Stimulated activated CD4-positive, alpha-beta T cell treated with anti-CD3 and anti-CD28 coated beads, Interleukin-4, amount 100 ng/mL, for 24 hours (primary cell): ENCODE data around the gene DAPK1.
A peak's percentile ranks its signal among the peaks of the same experiment; 100 is the strongest.

ENCODE experiments used
- DNase-seq: peaks from one replicate; pipeline ENCODE4 v3.0.0-alpha.2; 2020

DAPK1 gene

DNA sequence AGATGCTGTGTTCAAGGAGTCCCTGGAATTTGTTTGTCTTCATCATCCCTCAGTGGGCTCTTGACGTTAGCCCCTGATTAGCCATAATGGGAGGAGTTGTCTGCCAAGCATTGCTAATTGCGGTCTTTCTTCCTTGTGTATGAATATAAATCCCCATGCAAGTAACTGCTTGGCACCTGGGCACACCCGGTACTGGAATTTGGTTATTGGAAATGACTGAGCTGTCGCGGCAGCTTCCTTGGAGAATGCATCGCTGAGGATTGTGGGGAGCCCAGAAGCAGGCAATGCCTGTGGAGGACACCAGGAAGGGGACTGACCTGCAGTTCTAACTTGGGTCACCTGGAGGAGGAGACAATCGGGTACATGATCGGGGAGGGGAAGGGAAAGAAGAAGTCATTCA lies 174.9 kb downstream of the DAPK1 start:
- no peak for DNase-seq

DNA sequence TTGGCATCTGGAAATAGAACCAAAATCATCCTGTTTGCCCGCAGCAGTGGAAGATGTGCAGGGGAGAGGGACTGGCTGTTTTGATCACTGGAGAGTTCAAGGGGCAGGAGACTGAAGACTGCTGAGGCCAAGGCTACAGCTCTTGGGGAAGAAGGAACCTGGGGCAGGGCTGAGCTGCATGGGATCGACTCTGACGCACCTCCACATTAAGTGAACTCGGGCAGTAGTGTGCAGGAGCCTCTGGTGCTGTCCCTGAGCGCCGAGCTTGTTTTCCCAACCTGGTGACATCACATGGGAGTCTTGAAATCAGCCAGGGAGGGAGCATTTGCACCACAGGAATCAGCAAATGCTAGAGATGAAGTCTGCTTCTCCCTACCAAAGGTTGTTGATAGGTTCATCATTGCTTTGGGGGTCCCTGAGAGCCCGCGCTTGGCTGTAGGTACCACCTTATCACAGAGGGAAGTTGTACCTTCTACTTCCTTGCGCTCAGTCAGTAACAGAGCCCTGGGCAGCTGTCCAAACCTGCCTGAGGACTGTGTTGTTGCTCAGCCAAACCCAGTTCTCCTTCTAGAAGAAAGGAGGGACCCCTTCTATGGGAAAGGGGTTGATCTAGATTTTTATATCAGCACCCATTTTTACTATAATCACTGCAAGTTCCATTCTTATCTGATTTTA lies 175.9 kb downstream of the DAPK1 start:
- DNase-seq, result no peak

DNA sequence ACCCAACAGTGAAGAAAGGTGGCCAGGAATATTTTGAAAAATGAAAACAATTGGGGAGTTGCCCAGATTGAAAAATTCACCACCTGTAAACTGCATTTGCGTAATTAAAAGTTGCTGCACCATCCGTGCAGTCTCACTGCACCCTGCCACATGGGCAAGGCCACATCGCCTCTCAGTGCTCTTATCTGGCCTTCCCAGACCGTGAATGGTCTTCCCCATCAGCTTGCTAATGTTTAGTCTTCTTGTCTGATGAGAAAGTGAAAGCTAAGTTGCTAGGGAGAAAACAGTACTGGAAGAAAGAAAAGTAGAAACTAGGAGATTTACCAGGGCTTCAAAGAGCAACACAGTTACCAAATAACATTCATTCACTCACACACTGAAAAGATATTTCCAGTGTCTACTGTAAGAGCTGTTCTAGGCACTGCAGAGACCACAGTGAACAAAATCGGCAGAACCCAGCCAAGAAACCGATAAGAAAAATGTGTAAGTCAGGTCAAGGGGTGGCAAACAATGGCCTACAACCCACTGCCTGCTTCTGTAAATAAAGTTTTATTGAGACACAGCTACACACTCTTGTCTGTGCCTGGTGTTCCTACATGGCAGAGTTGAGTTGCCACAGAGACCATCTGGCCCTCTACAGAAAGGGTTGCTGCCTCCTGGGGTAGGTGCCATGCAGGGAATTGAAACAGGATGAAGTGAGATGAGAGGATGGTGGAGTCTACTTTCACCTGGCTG lies 177.1 kb downstream of the DAPK1 start:
- DNase-seq, result no peak

DNA sequence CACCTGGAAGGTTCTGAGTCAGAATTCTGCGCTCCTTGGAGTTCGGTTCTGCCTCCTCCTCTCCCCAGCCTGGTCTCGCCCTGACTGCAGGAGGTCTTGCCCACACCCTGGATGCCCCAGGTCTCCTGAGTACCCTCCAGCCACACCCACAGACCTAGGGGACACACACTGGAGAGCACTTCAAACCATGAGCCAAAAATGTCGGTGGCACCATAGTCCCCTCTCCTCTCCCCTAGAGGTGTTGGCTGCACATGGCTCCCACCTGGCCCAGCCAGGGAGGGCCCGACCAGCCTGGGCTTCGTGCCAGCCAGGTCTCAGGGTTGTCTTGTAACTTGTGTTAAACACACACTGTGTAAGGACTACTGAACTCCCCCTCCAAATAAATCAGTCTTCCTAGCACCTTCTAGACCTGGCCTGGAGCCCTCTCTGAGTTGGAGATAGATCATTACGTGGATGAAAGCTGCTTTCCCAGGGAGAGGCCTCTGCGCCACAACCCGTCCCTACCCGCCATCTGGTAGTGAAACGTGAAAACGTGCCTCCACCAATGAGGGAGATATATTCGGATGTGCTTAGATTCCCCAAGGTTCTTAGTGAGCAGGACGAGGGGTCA lies 178.3 kb downstream of the DAPK1 start:
- DNase-seq, result no peak

DNA sequence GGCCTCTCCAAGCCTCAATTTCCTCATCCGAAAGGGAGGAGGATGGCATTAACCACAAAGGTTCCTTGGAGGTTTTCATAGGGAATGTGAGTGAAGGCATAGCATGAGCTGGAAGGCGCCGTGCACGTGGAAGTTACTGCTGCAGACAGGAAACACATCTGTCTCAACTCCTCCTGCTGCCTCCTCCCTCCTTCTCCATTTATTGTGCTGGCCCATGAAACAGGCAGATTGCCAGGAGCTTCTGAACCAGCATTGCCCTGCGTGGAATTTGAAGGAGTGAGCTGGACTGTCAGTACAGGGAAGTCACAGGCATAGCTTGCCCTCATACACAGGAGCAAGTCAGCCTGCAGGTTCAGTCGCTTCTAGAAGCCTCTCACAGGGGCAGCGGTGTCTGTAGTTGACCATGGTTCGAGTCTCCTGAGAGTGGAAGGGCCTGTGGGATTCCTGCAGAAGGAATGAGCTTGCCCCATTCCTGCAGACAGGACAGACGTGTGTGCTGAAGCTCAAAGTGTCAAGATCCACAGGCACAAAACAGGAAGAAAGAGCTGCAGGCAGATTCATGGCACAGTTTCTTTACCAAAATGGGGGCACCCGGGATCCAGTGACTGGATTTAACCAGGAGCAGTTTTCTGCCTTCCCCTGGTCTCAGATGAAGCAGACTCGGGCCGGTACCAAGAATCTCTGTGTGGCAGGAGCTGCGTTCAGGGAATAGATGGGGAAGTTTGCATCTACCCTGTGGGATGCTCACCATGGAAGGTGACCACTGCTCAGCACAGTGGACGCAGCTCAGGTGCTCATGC lies 179.5 kb downstream of the DAPK1 start:
- no peak for DNase-seq

DNA sequence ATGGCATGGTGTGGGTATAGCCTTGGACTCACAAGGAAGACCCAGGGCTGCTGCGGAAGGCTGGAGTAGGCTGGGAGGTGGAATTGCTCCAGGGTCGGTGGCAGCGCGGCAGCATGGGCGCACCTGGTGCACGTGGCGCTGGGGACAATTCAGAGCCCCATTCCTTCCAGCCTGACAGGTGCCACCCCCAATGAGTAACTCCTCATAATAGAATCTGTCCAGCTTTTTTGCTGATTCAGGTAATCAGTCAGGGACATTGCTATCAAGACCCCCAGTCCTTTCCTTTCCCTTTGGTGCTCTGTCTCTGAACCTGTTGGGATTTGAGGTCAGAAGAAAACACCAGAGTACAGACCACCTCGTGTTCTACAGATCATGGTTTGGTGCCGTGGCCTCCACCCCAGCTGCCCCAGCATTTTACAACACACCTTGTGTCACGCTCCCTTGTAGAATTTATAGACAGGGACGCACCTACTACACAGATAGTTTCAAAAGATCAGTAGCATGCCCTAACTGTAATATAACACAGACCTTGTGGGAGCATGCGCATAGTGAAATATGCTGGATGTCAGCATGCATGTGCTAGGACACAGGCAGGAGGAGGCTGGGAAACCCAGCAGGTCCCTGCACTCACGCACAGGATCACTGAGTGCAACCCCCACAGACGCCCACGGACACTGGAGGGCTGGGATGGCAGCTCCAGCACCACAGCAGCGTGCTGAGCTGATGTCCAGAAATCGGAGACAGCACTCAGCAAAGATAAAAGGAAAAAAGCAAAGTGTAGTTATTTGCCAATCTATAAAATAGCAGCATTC lies 180.3 kb downstream of the DAPK1 start:
- DNase-seq, result no peak

DNA sequence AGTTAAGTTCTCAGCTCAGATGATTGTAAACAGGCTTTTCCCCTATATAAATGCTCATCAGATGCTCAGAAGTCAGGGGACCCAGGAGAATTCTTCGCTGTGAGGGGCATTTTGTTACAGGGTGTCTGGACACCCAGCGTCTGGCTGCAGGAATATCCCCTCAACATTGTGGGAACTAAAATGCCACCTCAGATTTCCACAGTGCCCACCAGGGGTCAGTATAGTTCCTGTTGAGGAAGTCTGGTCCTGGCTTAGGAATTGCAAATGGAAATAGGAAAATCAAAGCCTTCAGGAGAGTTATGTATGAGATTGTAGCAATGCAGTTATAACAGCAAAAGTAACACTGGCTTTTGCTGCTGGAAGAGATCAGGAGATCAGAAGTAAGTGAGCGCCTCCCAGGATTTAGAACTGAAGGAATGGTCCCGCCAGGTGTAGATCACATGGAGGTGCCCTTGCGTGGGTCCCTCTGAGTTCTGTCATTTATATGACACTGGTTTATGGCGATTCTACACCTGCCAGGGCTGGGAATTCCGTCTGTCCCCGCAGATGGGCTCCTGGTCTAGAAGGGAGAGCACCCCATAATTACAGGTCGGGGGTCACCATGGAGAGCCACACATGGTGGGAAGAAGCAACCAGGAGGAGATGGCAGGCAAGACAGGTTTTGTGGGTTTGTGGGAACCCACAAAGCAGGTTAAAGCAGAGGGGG lies 181.1 kb downstream of the DAPK1 start:
- DNase-seq, result peak; percentile 47

DNA sequence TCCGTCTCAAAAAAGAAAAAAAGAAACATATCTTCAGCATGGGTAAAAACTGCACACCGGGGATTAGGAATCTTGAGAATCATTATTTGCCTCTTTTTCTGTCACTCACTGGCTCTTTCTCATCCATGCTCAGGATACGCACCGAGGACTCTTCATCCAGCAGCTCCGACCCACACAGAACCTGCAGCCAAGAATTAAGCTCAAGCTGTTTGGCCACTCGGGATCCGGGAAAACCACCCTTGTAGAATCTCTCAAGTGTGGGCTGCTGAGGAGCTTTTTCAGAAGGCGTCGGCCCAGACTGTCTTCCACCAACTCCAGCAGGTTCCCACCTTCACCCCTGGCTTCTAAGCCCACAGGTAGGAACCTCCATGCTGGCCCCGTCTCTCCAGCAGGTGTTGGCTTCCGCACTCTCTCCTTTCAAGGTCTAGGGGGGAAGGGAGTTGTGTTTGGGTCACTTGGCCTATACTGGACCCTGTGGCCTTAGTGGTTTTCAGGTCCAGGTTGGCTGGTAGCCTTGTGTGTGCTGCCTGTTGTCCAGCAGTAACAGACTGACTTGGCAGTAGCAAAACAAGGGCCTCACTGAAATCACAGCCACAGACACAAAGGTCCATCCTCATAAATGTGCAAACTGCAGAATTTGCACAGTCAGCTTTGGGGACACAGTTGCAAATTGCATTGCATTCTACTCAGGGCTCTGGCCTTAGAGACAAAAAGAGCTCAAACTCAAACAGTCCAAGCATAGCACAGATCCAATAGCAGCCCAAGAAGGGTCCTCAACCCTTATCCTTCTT lies 183.8 kb downstream of the DAPK1 start:
- no peak for DNase-seq

DNA sequence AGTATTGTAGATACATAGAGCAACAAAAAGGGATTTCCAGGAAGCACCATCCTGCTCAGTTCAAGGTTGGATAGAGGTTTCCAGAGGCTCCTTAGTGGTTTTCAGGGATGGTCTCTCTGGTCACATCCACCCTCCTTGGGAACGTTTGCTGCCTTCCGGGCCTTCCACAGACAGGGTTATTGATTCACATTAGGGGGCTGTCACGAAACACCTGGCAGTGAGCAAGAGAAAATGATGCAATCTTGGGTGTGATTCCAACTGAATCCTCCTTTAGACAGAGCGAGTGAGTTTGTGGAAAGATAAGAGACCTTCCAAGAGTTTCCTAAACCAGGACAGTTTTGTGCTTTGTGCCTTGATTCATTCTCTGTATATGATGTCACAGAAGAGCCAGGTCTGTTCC lies 184.4 kb downstream of the DAPK1 start:
- DNase-seq, result no peak

DNA sequence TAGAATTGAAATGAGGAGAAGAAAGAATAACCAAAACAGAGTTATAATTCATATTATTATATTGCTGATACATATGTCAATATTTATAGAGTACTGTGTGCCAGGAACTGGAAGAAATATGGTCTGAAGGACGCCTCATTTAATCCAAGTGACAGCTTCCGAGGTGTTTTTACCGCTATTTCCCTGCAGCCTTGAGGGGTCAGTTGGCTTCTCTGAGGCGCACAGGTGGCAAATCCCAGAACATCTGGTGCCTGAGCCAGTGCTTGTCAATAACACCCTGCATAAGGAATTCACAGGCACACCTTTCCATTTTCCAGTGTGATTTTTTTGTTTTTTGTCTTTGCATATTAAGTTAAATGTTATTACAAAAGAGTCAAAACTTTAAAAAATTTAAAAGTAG lies 185.0 kb downstream of the DAPK1 start:
- no peak for DNase-seq

DNA sequence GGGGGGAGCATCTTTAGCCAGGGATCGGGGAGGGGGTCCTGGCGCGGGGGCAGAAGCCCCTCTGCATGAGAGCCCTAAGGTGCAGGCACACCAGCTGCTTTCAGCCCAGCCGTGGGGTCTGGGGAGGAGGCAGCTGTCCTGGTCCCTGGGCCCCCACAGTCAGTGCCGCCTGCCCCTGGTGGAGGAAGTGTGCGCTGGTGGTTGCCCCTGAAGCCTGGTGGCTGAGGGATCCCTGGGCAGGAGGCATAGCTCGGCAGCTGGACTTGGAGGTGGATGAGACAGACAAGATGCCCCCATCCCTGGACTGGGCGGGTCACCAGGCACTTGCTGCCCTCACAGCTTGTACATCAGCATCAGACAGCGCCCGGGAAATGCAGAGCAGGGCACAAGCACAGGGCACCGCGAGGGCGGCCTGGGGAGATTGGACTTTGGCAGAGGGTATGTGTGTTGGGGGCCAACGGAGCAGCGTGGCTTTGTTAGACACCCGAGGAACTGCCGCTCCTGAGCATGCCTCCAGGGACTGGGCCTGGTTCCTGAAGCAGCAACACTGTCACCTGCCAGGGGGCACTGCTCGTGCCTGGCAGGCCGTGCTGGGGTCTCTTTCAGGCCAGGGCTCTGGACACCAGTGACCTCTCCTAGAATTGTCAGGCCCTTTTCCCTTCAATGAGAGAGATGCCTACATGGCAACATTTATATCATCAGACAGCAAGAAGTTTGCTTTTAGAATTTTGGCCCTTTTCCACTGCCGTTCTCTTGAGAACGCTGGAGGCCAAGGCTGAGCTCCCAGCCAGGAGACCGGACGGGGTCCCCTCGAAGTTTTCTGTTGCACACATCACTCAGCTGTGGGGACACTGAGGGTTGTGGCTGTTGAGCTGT lies 186.3 kb downstream of the DAPK1 start:
- DNase-seq, result no peak

DNA sequence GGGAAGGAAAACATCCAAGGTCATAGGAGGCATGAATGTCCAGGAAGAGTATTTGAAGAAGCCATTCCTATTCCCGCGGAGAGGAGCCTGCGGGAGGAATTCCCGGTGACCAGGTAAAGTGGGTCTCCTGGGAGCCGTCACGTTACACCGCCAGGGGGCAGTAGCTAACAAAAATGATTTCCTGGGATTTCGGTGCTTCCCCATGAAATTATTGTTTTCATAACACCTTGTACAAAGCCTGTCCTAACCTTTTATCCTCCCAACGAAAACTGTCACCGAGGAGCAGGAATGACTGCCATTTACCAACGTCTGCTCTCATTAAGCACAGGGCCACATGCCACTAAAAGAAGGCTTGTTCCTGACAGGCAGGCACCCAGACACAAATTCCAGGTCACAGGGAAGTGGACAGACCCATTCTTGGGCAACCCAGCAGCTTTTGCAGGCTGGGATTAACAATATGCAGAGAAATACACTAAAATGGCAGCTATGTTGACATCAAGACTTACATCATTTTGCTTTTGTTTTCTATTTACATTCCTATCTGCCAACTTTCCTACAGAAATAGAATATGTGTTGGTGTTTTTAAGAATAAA lies 187.1 kb downstream of the DAPK1 start:
- DNase-seq, result no peak

DNA sequence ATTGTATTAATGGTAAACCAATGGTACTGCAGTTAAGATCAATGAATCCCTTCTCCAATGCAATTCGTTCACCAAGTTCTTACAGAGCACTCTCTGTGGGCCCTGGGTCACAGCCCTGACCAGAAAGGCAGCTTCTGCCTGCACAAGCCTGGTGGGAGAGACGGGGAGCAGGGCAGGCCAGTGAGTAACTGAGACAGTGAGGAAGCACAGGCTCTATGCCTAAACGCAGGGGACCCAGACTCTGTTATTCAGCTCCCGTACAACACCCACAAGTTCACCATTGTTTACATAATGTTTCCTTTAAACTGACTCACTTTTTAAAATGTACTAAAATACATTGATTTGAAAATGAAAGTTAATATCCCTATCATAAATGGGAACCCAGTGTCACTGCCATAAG lies 187.8 kb downstream of the DAPK1 start:
- DNase-seq, result no peak

DNA sequence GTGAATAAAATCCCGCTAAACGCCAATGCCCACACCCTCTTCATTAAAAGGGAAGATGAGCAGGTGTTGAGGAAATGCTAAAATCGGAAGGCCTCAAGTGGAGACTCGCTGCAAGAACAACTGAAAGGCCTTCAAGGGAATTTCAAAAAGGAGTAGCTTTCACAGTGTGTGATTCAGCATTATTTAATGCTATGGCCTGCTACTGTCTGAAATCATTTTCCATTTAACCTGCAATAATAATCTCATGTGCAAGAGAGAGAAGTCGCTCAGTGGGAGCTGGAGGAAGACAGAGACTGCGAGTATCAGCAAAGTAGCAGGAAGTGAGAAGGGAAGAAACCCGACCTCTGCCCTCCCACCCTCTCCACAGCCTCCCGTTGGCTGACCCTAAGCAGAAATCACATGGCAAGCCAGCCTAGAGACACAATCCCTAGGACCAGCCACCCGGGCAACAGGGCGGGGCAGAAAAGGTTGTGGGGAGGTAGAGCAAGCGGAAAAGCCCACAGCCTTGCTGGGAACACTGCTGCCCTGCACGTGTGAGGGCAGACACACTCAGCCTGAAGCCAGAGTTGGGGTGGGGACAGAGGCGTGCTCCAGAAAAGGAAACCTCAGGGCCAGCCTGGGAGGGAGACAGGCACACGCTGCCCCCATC lies 188.3 kb downstream of the DAPK1 start:
- DNase-seq, result no peak

DNA sequence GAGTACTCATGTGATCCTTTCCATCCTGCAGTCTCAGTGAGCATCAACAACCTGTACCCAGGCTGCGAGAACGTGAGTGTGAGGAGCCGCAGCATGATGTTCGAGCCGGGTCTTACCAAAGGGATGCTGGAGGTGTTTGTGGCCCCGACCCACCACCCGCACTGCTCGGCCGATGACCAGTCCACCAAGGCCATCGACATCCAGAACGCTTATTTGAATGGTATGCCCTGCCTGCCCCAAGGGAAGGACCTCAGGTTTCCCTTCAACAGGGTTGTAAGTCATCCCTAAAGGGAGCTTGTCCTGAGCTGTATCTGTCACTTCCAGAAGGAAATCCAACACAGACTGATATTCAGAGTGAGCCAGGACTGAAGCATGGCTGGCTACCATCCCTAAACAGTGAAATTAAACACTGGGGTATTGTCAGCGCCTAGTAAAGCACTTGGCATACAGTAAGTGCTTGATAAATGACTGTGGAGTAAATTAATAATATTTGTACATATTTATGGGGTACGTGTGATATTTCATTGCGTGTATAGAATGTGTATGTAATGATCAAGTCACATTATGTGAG lies 188.9 kb downstream of the DAPK1 start:
- no peak for DNase-seq

DNA sequence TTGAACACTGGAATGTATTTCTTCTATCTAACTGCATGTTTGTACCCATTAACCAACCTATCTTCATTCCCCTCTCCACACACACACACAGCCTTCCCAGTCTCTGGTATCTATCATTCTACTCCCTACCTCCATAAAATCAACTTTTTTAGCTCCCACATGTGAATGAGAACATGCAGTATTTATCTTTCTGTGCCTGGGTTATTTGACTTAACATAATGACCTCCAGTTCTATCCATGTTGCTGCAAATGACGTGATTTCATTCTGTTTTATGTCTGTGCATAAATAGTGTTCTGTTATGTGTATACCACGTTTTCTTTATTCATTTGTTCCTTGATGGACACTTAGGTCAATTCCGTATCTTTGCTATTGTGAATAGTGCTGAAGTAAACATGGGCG lies 189.5 kb downstream of the DAPK1 start:
- no peak for DNase-seq

DNA sequence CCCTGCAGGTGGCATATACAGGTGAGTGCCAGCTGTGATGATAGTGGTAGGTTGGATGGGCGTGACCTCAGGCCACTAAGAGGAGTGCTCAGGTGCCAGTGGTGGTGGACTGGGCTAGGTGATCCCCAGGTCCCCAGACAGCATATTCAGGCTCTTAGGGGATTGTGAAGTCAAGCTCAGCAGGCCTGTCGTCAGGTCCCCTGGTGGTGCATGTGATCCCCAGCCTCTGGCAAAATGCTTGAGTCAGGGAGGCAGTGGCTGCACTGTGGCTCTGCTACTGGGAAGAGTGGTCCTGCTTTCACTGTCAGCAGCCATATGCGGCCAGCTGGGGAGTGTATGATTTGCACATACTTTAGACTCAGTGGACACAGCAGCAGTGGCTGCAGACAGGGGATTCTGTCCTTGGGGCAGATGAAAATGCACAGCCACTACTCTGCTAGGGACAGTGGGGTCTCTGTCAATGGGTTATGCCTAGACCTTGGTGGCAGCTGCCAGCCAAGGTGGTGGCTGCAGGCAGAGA lies 196.6 kb downstream of the DAPK1 start:
- DNase-seq, result no peak

DNA sequence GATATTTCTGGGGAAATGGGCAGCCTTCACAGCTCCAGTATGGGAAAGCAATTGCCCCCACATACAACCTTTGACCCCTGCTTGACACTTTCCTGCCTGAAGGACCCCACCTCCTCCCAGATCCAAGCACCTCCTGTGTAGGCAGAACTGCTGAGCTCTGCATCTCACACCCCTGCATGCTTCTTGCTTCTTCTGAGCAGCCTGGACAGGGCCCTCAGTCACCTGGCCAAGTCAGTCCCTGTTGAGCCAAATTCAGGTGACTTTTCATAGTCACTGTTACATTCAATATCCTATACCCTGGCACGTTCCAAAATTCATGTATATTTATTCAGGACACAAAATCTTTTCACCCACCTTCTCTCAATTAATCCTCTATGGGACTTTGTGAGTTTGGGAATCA lies 197.9 kb downstream of the DAPK1 start:
- no peak for DNase-seq

DNA sequence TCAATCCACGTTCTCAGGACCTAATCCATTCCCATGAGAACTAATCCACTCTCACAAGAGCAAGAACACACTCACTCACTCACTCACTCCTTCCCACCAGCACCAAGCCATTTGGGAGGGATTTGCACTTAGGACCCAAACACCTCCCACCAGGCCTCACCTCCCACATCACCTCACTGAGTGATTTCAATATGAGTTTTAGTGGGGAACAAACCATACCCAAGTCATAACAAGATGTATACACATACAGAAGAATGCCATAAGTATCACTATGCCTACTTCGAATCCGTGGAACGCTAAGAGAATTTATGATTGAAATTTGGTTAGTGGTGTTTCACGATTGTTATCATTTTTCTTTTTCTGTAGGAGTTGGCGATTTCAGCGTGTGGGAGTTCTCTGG lies 199.0 kb downstream of the DAPK1 start:
- DNase-seq, result no peak
